Raji (cell line): ENCODE data around the gene ATP1B1.

ENCODE experiments used
- POLR2A ChIP-seq: IDR thresholded peaks from 2 replicates; pipeline ENCODE4 v1.6.1; 2011; ENCODE audit warnings: low read depth, low read length, control low read depth; ENCODE audit not compliant: insufficient read depth

Gene ATP1B1

DNA sequence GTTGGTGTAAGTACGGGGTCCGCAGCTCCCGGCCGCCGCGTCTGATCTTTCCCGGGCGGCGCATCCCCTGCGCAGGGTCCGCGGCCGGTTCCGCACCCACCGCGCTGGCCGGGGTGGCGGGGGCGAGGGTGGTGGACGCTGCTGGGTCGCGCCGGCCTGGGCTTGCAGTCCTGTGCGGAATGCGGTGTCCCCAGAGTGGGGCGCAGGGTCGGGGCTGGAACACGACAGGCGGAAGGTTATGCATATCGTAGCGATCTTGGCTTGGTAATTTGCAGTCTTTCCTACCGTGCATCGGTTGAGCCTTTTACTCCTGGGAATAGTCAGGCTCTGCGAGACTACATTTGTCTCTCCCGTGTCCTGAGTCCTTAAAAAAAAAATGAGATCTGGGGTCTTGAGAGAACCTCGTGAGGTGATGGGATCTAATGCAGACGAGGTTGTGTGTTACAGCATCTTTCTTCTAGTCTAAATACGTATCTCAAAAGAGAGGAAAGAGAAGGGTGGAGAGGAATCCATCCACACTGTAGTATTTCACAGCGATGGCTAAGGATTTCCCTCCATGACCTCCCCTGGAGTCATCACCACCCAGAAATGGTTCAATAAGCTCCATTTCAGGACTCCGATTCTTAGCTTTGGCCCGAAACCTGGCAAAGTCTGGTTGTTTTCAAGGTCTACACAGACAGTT is 572 bp downstream of the ATP1B1 start:
- no peak for TF ChIP-seq POLR2A

DNA sequence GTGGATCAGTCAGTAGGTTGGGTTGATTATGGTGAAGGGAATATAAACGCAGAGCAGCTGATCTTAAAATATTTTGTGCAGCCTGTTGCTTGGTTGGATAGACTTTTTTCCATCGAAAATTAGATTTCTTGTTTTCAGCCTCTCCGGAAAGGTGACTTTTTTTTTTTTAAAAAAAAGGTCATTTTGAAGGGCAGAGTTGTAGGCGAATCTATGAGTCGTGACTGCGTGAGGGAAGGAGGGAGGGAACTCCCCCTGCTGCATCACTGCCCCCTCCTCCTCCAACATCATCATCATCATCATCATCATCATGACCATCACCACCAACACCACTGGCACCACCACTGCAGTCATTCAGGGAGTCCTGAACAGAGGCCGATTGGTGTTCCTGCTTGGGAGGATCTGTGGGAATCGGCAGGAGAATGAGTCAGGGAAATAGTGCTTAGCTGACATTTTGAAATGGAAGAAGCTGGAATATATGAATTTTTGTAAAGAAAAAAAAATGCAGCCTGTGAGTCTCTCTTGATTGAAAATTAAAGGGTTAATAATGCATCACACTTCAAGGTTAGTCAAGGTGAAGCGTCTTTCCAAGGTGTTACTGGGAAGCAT is 1.2 kb downstream of the ATP1B1 start:
- TF ChIP-seq POLR2A, result no peak

DNA sequence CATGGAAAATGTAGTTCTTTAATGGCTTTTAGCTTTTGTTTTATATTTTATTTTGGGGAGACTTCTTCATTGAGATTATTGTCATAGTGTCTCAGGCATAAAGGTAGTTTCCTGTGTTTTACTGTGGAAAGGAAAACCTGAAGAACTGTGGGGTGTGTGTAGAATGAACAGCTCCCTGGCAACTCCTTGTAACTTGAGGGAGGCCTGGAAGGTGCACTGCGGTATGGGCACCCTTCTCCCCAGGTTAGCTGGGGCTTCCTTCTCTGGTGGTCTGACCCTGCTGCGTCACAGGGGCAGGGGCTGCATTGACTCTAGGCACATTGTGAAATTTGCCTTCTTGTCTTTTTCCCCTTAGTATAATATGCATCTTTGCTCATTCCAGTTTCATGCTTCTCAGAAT is 1.7 kb downstream of the ATP1B1 start:
- no peak for TF ChIP-seq POLR2A

- no peak for TF ChIP-seq POLR2A
Observed at GRCh38 chr1:169108863-169109560, 2.5 kb downstream of the ATP1B1 start.

- no peak for TF ChIP-seq POLR2A
Observed at GRCh38 chr1:169109561-169110134, 3.2 kb downstream of the ATP1B1 start.

DNA sequence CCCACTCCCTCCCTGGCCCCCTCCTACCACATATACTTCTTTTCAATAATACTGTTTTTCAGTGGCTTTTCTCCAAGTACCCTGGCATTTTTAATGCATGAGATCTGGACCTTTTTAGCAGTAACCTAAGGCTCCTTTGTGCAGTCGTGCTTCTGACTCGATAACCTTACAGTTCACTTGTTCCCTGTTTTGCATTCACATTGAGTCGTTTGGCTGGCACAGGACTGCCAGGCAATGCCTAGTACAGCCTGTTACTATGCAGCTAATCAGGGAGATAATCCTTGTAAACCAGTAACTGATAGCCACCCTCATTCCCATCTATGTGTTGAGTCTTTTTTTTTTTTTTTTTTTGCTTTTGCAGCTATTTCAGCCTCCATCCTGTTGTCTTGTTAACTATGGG is 3.7 kb downstream of the ATP1B1 start:
- no peak for TF ChIP-seq POLR2A

DNA sequence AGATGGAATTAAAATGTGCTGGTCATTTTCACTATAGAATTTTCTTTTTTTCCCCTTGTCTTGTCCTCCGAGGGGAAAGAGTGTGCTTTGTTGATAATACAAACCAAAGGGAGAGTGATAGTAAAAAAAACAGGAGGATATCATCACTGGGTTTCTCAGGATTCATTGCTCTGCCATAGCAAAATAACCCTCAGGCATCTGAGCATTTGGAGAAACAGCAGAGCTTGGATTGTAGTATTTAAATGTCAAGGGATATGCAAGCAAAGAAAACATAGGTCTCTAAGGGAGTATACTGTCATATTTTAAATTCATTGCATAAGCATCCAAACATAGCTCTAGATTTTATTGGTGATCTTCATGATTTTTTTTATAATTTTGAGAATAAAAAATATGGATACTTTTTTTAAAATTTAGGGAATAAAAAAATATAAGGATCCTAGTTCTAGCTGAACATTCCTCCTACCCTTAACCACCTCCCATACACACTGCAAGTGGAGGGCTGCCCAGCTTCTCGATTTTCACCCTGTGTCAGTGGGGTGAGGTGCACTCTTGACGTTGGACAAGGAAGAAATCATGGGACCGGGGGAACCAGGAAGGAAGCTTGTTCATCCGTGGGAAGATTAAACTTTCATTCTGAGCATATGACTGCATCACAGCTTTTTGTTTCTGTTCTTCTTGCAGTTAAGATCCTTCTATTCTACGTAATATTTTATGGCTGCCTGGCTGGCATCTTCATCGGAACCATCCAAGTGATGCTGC is 4.4 kb downstream of the ATP1B1 start:
- no peak for TF ChIP-seq POLR2A

DNA sequence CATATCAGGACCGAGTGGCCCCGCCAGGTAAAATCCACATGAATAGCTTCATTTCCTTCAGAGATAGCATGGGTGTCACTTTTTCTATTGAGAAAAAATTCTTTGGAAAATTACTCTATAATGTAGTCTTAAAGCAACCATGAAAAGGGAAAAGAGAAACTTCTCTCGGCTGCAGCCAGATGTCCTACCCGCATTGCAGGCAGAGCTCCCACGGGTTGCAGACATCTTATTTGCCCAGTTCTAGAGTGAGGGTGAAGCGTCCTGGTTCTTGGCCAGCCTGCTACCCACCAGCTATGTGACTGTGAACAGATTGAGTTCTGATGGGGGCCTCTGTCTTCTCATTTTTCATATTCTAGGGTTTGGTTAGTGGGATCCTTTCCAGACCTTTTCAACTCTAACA is 5.0 kb downstream of the ATP1B1 start:
- TF ChIP-seq POLR2A, result no peak

DNA sequence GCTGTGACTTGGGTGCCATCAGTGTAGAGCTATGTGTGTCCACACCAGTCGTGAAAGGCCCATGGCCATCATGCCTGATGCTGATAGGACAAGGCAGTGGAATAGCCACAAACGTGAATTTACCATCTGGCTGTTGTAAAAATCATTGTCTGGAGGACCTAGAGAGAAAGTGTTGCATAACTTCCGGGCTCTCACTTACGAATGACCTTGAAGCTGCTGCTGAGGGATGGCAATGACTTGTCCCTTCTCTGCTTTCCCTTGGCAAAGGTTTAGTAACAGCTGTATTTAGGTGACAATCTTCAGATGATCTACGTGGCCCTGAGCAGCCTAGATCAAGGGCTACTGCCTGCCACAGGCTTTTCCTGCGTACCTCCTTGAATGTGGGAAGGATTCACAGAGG is 5.8 kb downstream of the ATP1B1 start:
- TF ChIP-seq POLR2A, result no peak

DNA sequence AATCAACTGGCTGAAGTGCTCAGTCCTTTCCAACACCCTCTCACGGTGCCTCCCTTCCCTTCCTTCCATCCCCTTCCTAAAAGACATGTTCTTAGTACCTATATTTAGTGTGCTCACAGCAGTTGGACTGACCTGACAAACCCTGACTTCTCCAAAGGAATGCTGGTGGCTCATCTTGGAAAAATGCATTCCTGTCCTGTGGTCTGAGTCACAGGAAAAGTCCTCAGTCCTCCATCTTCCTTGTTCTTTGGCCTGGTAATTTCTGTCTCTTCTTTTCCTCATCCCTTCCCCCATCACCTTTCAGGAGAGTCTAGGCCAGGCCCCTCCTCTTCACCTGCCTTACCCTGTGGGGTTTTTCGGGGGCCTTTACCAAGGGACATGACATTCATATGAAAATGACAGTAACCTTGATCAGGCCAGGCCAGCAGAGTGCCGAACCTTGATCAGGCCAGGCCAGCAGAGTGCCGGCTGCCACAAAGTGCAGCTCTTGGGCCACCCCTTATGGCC is 7.2 kb downstream of the ATP1B1 start:
- TF ChIP-seq POLR2A, result no peak

- no peak for TF ChIP-seq POLR2A
Observed at GRCh38 chr1:169115891-169116585, 9.5 kb downstream of the ATP1B1 start.

- TF ChIP-seq POLR2A, result no peak
Observed at GRCh38 chr1:169117014-169117413, 10.5 kb downstream of the ATP1B1 start.

DNA sequence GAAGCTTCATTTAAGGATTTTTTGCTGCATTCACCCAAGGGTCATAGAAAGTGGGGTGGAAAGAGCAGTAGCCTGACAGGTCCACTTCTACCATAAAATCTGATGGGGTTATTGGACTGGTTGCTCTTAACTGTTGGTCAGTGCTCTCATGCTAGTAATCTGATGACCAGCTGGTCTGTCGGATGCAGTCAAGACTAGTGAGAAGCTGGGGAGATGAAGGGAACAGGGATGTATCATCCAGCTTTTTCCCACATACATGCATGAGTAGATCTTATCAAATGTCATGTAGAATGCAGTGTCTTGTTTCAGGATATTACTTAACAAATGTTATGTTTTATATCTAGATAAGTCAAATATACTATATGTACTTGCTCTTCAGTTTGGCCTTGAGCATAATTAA is 11.1 kb downstream of the ATP1B1 start:
- TF ChIP-seq POLR2A, result no peak

GRCh38 chr1:169118227-169118626 is 11.7 kb downstream of the ATP1B1 start:
- no peak for TF ChIP-seq POLR2A
